ENCODE data around the gene NFASC.

The NFASC gene

DNA sequence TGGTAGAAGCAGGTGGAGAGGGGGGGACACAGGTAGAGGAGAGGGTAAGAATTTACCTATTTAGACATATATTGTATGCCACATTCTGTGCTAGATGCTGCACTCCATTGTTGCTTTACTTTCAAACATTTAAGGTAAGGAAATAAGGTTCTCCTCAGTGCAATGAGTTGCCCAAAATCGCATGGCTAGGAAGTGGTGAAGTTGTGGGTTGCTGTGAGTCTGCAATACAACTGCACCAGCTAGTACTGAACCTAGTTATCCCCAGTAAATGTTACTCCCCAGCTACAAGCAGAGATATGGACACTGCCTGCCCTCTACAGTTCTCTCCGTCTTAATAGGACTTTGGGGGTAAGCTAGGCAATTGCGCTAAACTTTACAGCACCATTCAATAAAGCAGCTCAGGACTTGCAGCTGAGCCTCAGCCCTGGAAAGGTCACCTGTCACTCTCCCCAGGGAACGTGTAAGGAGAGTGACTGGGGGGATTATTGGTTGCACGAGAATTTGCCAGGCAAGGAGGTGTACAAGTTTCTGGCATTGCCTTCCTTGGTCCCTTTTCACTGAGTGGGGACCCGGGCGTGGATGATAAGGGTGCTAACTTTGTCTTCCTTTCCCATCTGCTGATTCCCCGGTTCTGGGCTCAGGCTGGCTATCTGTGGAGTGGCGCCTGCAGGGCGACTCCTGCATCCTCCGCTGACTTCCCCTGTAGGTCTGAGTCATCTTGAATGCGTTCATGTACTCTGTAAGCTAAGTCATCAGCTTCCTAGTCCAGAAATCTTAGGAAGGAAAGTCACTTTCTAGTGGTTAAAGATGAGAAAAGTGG, 101.1 kb downstream of the NFASC start:
- no peaks in the 10 kb centered on the region for H3F3A ChIP-seq (ENCODE audit: insufficient read depth, low read length)
- H3K9ac ChIP-seq (ENCODE audit: low read length) = no peak overlapping the region

DNA sequence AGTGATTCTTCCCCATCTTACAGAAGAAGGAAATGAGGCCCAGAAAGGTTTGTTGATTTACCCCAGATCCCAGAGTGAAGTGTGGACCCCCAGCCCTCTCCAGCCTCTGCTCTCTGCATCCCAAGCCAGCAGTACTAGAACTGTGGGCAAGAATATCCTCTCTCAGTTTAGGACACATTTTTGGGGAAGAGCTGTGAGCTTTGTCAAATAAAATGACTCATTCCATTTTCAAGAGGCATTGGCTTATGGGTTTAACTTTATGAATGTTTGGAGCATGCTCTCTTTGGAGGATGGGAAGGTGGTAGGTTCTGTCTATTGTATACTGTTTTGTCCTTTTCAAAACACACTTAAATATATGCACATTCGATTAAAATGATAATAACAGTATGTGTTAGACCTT, 101.8 kb downstream of the NFASC start:
- Histone ChIP-seq H2AFZ (ENCODE audit: low read length) (no peak overlapping the region), H3K4me2 (ENCODE audit: low read depth, low read length) (0 out of 2 replicates have a peak overlapping the region, but pooled peaks have one; percentile 14), H3K4me3 (ENCODE audit: low read length) (no peak overlapping the region), H3K27me3 (replicated peaks; ENCODE audit: insufficient read depth, low read length) (peaks cover 78% of the 10 kb centered on the region), H3K9me3 (replicated peaks; ENCODE audit: insufficient read depth, low read length) (no peaks in the 10 kb centered on the region), H3F3A (ENCODE audit: insufficient read depth, low read length) (no peaks in the 10 kb centered on the region), H3K79me2 (ENCODE audit: low read length) (no peaks in the 10 kb centered on the region), H3K27ac (ENCODE audit: low read length) (no peak overlapping the region), H3K4me1 (ENCODE audit: low read length) (peaks cover 12% of the 10 kb centered on the region), H3K9ac (ENCODE audit: low read length) (no peak overlapping the region), H3K9me2 (replicated peaks; ENCODE audit: insufficient read depth, low read length) (no peaks in the 10 kb centered on the region), H3K36me3 (replicated peaks; ENCODE audit: insufficient read depth, low read length) (no peaks in the 10 kb centered on the region), H4K20me1 (ENCODE audit: insufficient read depth, low read length) (no peaks in the 10 kb centered on the region; the same call in 1 of the 2 replicates)
- TF ChIP-seq, protein P1, sequence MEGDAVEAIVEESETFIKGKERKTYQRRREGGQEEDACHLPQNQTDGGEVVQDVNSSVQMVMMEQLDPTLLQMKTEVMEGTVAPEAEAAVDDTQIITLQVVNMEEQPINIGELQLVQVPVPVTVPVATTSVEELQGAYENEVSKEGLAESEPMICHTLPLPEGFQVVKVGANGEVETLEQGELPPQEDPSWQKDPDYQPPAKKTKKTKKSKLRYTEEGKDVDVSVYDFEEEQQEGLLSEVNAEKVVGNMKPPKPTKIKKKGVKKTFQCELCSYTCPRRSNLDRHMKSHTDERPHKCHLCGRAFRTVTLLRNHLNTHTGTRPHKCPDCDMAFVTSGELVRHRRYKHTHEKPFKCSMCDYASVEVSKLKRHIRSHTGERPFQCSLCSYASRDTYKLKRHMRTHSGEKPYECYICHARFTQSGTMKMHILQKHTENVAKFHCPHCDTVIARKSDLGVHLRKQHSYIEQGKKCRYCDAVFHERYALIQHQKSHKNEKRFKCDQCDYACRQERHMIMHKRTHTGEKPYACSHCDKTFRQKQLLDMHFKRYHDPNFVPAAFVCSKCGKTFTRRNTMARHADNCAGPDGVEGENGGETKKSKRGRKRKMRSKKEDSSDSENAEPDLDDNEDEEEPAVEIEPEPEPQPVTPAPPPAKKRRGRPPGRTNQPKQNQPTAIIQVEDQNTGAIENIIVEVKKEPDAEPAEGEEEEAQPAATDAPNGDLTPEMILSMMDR (IDR thresholded peaks at IDR 0.05; ENCODE audit: low read length) = no peak
- TF ChIP-seq EZH2phosphoT487 (IDR thresholded peaks at IDR 0.05; ENCODE audit: low read length) = no peak
- no peak for TF ChIP-seq EZH2 (optimal IDR thresholded peaks at IDR 0.05; ENCODE audit: low read depth, low read length)
- no peak for DNase-seq

More for the DNA sequence above, 101.1 kb downstream of the NFASC start:
- Histone ChIP-seq H3K4me3 (ENCODE audit: low read length) (no peak overlapping the region), H3K27ac (ENCODE audit: low read length) (no peak overlapping the region), H3K4me2 (ENCODE audit: low read depth, low read length) (no peak overlapping the region), H3K9me3 (replicated peaks; ENCODE audit: insufficient read depth, low read length) (no peaks in the 10 kb centered on the region), H3K9me2 (replicated peaks; ENCODE audit: insufficient read depth, low read length) (no peaks in the 10 kb centered on the region), H3K4me1 (ENCODE audit: low read length) (peaks cover 12% of the 10 kb centered on the region), H4K20me1 (ENCODE audit: insufficient read depth, low read length) (no peaks in the 10 kb centered on the region; the same call in 1 of the 2 replicates), H3K36me3 (replicated peaks; ENCODE audit: insufficient read depth, low read length) (no peaks in the 10 kb centered on the region), H3K27me3 (replicated peaks; ENCODE audit: insufficient read depth, low read length) (peaks cover 85% of the 10 kb centered on the region), H3K79me2 (ENCODE audit: low read length) (no peaks in the 10 kb centered on the region), H2AFZ (ENCODE audit: low read length) (no peak overlapping the region)
- no peak for DNase-seq
- TF ChIP-seq EZH2 (optimal IDR thresholded peaks at IDR 0.05; ENCODE audit: low read depth, low read length) = no peak

DNA sequence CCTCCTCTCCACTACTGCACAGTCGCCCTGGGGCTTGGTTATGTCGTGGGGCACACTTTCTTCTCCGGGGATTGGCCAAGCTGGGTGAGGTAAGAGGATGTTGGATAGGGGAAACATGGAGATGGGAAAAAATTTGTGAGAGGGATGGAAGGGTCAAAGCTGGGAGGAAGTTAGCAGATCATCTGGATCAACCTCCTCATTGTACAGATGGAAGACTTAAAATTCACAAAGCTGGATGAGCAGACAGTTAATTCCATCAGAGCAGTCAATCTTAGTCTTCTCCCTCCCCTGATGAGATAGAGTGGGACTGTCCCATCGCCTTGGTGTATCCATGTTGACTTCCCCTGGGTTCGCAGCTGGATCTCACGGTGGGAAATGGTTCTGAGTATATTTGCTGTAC, 102.8 kb downstream of the NFASC start:
- TF ChIP-seq, protein P1 (IDR thresholded peaks at IDR 0.05; ENCODE audit: low read length) = no peak
- TF ChIP-seq EZH2 (optimal IDR thresholded peaks at IDR 0.05; ENCODE audit: low read depth, low read length) = no peak
- no peak for TF ChIP-seq EZH2phosphoT487 (IDR thresholded peaks at IDR 0.05; ENCODE audit: low read length)
- H3K36me3 ChIP-seq (replicated peaks; ENCODE audit: insufficient read depth, low read length) = no peaks in the 10 kb centered on the region
- H3F3A ChIP-seq (ENCODE audit: insufficient read depth, low read length) = no peaks in the 10 kb centered on the region
- H3K4me1 ChIP-seq (ENCODE audit: low read length) = peaks cover 12% of the 10 kb centered on the region
- no peak overlapping the region for H3K9ac ChIP-seq (ENCODE audit: low read length)
- no peak for DNase-seq
- no peaks in the 10 kb centered on the region for H3K9me2 ChIP-seq (replicated peaks; ENCODE audit: insufficient read depth, low read length)
- no peak overlapping the region for H2AFZ ChIP-seq (ENCODE audit: low read length)
- no peak overlapping the region for H3K4me3 ChIP-seq (ENCODE audit: low read length)
- no peaks in the 10 kb centered on the region for H3K79me2 ChIP-seq (ENCODE audit: low read length)
- no peaks in the 10 kb centered on the region for H3K9me3 ChIP-seq (replicated peaks; ENCODE audit: insufficient read depth, low read length)
- H3K27ac ChIP-seq (ENCODE audit: low read length) = no peak overlapping the region
- H3K4me2 ChIP-seq (ENCODE audit: low read depth, low read length) = 0 out of 2 replicates have a peak overlapping the region, but pooled peaks have one; percentile 14
- H3K27me3 ChIP-seq (replicated peaks; ENCODE audit: insufficient read depth, low read length) = peaks cover 68% of the 10 kb centered on the region
- no peaks in the 10 kb centered on the region; the same call in 1 of the 2 replicates for H4K20me1 ChIP-seq (ENCODE audit: insufficient read depth, low read length)

DNA sequence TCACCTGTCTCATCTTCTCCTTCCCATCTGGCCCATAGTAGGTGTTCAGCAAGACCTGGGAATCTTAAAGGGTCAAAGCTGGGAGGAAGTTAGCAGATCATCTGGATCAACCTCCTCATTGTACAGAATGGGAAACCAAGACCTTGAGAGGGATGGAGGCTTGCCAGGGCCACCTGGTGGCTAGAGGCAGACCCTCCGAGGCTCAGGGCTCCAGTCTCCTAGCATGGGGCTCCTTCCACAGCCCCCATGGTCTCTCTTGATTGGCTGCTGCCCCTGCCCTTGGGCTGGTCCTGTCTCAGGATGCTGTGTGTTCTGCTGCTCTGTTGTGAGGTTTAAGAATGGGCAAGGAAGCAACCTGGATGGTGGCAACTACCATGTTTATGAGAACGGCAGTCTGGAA, 103.7 kb downstream of the NFASC start:
- TF ChIP-seq EZH2phosphoT487 (IDR thresholded peaks at IDR 0.05; ENCODE audit: low read length) (no peak), EZH2 (optimal IDR thresholded peaks at IDR 0.05; ENCODE audit: low read depth, low read length) (no peak)
- TF ChIP-seq, protein P1 (IDR thresholded peaks at IDR 0.05; ENCODE audit: low read length) = peak; percentile 13; the same call in 1 of the 2 replicates

More for the DNA sequence above, 103.7 kb downstream of the NFASC start:
- Histone ChIP-seq H3K36me3 (replicated peaks; ENCODE audit: insufficient read depth, low read length) (no peaks in the 10 kb centered on the region), H4K20me1 (ENCODE audit: insufficient read depth, low read length) (no peaks in the 10 kb centered on the region; the same call in 1 of the 2 replicates), H3F3A (ENCODE audit: insufficient read depth, low read length) (no peaks in the 10 kb centered on the region), H3K4me2 (ENCODE audit: low read depth, low read length) (no peak overlapping the region), H3K4me3 (ENCODE audit: low read length) (no peak overlapping the region), H3K79me2 (ENCODE audit: low read length) (no peaks in the 10 kb centered on the region), H3K9ac (ENCODE audit: low read length) (no peak overlapping the region), H3K9me2 (replicated peaks; ENCODE audit: insufficient read depth, low read length) (no peaks in the 10 kb centered on the region), H3K9me3 (replicated peaks; ENCODE audit: insufficient read depth, low read length) (no peaks in the 10 kb centered on the region), H3K27ac (ENCODE audit: low read length) (no peak overlapping the region), H2AFZ (ENCODE audit: low read length) (no peak overlapping the region), H3K27me3 (replicated peaks; ENCODE audit: insufficient read depth, low read length) (peaks cover 63% of the 10 kb centered on the region), H3K4me1 (ENCODE audit: low read length) (peaks cover 12% of the 10 kb centered on the region)
- DNase-seq = no peak

All from MM.1S (cell line).